ENCODE measurements around the gene SLC9A5.
A peak's percentile ranks its signal among the peaks of the same experiment; 100 is the strongest.

SLC9A5 gene

DNA sequence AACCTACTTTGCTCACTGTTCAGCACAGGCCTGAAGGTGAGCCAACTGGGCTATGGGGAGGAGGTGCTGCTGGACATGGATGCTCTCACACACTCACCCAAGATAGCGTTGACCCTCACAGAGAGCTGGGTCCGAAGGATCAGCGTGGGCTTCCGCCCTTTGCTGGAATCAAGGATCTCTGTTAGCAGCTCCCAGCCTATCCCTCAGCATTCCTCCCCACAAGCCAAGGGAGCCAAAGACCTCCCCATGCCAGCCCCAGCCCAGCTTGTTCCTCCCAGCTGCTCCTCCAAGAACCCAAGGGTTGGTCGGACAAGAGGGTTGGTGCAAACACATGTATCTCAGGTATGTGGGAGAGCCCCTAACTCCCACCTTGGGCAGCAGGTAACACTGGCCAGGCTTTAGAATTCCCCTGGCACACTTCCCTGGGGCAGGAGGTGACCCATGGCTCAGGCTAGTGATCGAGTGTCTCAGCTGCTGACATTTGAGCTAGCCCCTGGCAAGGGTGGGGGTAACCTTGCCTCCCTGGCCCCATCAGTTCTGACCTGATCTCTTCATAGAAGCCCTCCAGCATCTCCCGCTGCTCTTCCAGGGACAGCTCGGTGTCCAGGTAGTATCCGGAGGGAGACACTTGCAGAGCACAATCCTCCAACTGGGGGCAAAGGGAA lies 9.8 kb upstream of the SLC9A5 start:
- no peak for DNase-seq (ENCODE audit: low spot score)

DNA sequence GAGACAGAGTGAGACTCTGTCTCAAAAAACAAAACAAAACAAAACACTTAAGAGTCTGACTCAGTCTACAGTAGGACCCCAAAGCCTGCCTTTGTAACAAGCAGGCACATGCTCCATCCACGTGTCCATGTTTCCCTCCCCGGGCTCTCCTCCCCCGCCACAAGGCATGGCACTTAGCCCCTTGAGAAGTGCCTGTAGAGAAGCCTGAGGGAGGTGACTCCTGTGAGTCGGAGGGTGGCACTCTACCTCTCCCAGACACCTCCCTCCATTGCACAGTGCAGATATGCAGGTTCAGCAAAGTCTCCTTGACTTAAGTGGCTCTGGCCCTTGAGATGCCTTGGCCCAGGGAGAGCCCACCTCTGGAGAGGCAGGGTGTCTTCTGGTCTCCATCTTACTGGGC lies 8.3 kb upstream of the SLC9A5 start:
- no peak for DNase-seq (ENCODE audit: low spot score)

DNA sequence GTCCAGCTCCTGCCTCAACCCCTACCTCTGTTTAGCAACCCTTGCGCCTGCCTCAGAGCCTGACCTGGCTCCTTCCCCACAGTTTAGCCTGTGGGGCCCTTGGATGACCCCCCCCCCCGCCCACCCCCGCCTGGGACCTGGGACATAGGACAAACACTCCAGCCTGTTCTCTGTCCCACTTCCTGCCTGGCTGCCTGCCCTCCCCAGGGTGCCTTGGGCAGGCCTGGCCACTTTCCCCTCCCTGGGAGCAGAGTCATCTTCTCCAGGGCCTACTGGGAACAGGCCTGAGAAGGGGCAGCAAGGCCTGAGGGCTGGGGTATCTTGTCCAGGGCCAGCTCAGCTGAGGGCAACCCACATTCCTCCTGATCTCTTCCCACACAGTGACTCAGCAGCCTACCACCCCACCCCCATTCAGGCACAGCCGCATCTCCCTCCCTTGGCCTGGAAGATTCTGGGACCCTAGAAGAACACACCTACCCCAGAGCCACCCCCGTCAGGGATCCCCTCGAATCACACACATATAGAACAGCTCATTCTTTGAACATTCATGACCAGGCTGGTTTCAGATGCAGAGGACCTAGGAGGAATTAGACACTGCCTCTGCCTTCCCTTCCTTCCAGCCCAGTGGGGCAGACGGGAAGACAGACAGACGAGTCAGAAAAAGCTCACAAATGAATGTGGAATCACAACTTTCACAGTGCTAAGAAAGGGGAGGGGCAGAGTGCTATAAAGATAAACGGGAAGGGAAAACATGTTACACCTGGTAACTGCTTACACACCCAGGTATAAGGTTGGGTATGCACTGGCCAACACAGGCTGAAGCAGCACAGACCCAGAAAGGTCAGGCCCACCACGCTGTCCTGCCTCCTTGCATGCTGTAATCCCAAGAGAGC lies 7.5 kb upstream of the SLC9A5 start:
- DNase-seq (ENCODE audit: low spot score) = peak; percentile 37

DNA sequence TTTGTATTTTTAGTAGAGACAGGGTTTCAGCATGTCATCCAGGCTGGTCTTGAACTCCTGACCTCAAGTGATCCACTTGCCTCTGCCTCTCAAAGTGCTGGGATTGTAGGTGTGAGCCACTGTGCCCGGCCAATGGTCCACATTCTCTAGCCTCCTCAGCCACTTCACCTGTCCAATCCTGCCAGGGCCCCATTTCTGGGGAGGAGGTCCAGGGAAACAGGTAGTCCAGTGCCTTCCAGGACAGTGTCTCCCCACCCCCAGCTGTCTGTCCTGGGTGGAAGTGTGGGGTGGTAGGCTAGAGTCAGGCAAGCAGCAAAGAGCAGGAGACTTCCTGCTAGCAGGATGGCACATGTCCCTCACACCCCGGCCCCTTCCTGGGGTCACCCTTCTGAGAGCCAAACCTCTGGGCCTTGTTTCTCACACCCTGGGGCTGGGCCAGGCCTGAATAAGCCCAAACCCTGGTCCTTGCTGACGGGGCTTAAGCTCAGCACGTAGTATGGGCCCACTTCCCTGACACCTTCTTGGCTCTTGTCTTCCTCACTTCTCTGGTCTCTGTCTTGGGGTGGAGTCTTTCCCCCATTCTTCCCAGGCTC lies 6.5 kb upstream of the SLC9A5 start:
- no peak for DNase-seq (ENCODE audit: low spot score)

DNA sequence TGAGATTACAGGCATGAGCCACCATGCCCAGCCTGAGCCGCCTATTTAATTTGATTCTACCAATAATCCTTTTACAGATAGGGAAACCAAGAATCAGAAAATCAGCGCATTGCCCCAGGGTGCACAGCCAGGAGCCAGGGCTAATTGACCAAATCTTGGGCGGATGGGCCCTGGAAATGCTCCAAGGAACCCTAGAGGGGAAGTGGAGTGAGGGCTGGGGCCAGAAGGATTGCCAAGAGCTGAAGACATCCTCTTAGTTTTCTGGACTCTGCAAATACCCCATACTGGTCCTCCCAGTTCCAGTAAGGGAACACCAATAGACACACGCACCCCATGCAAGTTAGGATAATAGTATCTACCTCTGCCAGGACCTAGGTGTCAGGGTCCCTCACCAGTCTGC lies 5.3 kb upstream of the SLC9A5 start:
- no peak for DNase-seq (ENCODE audit: low spot score)

DNA sequence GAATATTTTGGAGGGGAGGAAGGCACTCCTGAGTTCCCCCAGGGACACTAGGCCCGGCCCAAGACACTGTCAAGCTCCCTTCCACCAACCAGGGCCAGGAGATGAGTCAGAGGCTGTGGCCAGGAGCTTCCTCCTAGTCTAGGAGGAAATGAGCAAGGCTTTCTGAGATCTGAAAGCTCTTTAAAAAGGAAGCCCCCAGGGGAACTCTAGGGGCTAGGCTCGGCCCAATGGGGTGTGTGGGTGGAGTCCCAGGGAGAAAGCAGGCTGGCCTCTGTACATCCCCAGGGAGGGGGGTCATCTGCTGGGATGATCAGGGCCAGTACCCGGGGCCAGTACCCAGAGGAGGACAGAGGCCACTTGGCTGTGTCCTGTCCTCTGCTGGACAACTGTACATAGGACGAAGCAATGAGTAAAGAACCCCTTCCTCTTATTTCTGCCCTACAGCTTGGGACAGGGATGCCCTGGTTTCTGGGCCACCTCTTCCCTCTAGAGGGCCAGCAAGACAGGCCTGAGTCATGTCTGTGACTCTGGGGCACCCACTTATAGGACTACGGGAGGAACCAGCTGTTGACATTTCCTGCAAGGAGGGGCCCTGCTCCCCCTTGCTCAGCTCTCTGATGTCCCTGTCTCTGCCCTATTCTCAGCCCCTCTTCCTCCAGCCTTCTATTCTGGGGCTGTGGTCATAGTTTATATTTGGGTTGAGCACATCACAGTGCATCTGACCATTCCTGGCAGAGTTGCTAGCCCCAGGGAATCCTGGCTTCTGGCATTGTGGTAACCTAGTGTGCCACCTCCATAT lies 4.2 kb upstream of the SLC9A5 start:
- DNase-seq (ENCODE audit: low spot score) = no peak

DNA sequence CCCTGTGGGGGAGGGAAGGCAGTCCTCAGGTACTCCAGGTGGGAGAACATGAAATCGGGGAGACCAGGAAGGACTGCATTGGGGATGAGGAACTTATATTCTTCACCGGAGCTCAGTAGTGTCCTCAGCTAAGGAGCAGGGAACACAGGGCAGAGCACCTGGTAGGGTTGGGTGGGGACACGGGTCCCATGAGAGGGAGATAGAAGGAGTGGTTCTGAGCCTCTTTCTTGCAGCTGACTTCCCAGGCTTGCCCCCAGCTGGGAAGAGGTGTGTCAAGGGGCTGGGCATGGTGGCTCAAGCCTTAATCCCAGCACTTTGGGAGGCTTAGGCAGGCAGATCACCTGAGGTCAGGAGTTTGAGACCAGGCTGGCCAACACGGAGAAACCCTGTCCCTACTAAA lies 3.6 kb upstream of the SLC9A5 start:
- DNase-seq (ENCODE audit: low spot score) = no peak

DNA sequence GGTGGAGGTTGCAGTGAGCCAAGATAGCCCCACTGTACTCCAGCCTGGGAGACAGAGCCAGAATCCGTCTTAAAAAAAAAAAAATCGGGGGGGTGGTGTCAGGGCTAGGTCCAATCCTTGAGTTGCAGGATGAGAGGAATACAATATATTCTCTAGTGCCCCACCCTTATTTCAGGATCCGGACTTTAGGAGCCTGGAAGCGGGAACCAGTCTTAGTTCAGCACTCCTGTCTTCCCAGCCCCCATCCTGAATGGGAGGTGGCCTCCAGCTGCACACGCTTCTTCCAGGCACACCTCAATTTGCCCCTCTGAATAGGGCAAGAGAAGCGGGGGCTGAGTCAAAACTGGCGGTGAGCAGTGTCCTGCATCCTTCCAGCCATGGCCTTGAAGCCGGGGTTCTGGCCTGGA lies 3.1 kb upstream of the SLC9A5 start:
- DNase-seq (ENCODE audit: low spot score) = no peak

DNA sequence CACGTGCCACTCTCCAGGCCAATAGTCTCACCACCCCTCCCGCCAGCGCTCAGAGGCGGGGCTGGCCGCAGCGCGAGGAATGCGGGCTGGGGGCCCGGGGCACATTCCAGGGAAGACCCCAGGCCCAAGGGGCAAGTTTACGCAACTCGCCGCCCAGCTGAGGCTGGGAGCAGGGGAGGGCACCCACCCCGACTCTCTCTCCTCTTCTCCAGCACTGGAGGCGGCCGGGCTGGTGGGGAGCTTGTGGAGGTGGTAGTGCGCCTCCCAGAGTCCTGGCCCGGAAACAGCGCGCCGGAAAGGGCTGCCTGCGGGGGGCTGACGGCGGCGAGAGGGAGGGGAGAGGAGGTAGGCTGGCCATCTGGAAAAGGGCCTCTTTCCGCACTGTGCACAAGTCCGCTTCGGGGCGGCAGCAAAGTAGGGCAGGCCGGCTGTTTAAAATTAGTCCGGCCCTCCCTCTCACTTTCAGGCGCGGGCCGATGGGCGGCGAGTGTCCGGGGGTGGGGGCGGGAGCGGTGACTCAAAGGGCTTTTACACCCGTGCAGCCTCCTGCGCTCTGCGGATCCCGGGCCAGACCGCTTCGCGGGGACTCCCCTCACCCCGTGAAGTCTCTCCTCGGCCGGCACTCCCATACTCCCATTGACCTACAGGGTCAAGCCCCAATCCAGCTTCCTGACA lies 2.6 kb upstream of the SLC9A5 start:
- peak; percentile 77 for DNase-seq (ENCODE audit: low spot score)

DNA sequence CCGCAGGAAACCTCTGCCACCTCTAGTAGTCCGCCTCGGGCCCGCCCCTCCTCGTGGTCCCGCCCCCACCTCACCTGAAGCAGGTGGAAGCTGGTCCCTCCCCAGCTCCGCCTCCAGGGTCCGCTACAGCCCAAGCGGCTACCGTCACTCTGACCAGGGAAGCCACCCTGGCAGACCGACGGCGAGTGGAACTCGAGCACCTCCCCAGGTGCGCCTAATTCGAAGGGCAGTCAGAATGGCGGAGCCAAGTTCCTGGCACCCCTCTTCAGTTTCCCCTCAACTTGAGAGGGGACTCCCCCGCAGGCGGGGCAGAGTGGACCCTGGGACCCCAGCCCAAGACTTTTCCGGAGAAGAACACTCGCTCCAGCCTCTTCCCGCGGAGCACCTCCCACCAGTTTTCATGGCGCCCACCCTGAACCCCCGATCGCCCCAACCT lies 2.0 kb upstream of the SLC9A5 start:
- DNase-seq (ENCODE audit: low spot score) = peak; percentile 81

DNA sequence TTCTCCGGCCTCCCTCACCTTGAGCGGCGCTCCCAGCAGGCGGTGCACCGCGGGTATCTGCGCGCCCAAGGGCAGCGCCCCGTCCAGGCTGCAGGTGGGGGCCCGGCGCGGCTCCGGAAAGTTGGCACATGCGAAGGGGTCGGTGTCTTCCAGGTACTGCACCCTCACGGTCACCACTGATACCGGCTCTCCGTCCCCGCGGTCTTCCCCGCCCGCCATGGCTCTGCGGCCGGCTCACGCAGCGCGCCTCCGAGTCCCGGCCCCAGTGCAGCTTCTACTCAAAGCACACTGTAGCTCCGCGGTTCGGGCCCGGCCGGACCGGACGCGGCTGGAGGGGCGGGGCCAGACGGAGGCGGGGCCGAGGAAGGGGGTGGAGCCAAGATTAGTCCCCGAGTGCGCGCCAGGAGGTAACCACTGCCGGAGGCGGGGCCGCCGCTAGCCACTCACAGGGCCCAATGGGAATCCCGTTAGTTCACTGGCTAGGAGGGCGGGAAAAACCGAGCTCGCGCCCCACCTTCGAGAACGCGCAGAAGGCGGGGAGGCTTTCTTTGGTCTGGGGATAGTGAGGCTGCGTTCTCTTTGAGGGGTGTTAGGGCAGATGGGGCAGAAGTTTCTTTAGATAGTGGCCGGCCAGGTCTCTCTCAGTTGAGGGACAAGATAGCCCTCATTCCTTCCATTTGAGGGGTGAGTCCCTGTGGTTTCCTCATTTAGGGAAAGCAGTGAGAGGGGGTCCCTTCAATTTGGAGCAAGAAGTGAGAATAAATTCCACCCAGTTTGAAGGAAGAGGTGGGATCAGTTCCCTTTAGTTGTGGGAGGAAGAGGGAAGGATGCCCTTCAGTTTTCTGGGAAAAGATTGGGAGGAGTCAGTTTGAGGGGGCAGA lies 1.3 kb upstream of the SLC9A5 start, which contains the start of gene FHOD1:
FHOD1 (minus strand) TSS at position 290 of the 881 bp plus-strand sequence; CDS start at position 219, 71 bp downstream.
- peak; percentile 91 for DNase-seq (ENCODE audit: low spot score)

DNA sequence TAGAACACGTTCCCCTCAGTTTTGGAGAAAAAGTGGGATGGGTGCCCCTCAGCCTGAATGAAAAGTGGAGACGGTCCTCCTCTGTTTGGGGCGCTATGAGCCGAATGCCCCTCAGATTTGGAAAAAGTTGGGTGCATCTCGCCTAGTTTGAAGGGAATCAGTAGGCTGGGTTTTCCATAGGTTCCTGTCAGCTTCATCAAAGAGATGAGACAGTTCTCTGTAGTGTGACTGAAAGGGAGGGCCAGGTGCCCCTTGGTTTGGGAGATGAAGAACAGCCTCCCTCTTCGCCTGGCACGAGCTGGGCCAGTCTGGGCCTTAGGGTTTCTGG lies 742 bp upstream of the SLC9A5 start:
- DNase-seq (ENCODE audit: low spot score) = no peak

DNA sequence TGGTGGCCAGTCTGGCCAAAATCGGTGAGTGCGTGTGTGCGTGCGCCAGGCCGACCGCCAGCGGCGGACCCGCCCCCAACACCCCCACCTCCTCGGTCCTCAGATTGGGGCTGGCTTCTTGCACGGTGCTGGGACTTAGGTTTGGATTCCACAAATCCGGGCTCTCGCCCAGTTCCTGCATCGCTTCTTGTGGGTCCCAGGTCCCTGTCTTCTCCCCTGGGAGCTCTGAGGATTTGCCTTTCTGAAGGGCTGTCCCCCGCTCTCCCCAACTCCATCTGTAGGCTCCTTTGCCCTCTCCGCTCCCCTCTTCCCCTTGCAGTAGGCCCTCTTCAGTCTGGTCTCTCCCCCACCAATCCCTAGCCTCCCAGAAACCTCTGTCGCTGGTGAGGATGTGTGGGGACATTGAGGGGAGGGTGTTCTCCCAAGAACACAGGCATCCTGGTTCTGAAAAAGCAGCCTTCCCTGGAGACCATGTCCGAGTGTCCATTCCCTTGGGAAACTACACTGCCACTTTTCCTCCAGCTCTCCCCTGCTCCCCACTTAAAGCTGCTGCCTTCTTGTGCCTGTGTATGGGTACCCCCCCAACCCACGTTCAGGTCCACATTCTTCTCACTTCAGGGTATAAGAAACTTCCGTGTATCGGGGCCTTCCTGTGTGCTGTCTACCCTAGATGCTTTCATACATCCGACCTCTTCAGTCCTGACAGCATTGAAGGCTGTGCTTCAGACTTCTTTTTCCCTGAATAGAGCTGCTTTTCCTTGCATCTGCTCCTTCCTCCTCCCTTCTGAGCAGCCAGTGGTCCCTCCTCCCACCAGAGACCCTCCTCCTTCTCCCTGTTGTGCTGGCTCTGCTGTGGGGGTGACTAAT lies 632 bp downstream of the SLC9A5 start:
- no peak for DNase-seq (ENCODE audit: low spot score)

DNA sequence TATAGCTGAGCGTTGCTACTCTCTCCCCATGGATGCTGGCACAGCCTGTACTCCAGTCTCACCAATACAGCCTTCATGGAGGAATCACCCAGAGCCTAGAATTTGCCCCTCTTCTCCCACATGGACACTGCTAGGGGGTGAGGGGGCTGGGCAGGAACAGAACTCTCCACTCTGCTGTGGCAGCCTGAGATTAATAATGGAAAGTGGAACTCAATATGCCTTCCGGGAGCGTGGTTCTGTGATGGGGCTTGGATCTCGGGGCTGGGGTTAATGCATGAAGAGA lies 1.2 kb downstream of the SLC9A5 start:
- DNase-seq (ENCODE audit: low spot score) = no peak

DNA sequence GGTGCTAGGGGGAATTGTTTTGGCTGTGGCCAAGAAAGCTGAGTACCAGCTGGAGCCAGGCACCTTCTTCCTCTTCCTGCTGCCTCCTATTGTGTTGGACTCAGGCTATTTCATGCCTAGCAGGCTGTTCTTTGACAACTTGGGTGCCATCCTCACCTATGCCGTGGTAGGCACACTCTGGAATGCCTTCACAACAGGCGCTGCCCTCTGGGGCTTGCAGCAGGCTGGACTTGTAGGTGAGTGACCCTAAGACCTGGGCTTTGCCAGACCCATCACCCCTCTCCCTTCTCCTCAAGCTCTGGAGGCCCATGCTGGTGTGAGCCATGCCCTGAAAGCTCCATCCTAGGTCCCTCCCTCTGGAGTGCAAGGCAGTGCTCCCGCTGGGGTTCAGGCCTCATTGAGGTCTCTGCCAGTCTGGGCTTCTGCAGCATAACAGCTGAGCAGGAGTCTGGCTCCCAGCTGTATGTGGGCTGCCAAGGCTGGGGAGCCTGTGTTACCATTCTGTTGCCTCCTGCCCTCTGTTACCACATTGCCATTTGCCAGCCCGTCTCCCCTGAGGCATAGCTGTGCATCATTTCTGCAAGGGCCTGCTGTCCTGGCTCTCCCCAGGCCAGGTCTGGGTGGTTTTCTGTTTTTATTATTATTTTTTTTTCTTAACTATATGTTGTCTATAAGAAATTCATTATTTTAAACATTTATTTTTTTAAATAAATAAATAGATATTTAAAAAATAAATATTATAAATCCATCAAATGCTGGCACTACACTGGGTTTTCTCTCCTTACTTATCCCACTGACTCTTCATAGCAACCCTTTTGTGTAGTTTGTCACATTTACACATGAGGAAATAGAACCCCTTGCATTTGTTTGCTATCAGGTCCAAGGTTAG lies 4.1 kb downstream of the SLC9A5 start:
- no peak for DNase-seq (ENCODE audit: low spot score)

DNA sequence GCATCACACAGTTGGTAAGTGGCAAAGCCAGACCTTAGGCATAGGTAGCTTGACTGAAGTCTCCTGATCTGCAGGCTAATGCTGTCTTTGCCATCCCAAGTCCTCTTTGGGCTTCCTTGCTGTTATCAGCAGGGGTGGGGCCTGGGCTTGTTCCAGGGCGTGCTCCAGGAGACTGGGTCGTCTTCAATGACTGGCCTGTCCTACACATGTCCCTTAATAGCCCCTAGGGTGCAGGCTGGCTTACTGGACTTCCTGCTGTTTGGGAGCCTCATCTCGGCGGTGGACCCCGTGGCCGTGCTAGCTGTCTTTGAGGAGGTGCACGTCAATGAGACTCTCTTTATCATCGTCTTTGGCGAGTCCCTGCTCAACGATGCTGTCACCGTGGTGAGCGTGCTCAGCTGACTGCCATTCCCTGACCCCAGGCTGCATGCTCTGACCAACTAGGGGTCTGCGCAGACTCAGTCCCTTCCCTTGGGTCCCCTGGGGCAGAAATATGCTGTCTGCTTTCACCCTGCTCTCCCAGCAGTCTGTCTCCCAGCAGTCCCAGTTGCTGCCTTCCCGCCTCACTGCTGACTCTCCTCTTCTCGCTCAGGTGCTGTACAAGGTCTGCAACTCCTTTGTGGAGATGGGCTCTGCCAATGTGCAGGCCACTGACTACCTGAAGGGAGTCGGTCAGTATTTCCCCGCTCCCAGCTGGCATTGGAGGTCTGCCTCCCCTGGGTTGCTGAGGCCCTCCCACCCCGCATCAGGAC lies 6.2 kb downstream of the SLC9A5 start:
- DNase-seq (ENCODE audit: low spot score) = no peak

DNA sequence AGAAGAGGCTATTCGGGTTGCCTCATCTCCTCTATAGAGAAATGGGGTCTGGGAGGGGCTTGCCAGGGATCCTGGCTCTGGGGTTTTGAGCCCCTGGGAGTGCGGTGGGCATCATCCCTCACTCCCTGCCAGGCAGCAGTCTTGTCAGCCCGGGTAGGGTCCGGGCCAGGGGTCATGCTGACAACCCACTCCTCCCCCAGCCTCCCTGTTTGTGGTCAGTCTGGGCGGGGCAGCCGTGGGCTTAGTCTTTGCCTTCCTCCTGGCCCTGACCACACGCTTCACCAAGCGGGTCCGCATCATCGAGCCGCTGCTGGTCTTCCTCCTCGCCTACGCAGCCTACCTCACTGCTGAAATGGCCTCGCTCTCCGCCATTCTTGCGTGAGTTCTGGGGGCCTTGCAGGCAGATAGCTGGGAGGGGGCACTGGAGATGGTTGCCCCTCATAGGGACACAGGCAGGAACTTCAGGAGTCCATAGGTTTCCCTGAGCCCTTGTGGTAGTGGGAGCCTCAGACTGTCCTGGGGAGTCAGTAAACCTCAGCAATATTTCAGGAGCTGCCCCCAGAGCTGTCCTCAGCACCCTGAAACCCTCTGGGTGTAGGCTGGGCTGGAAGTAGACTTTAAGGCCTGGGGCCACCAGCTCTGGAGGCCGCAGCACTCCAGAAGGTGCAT lies 6.9 kb downstream of the SLC9A5 start:
- no peak for DNase-seq (ENCODE audit: low spot score)
